Measurements from ENCODE around the gene SMYD3. TPM values are rescaled to one million over a fixed set of nuclear protein-coding genes. Genes with fewer than 3 reads are reported as not detected.

The SMYD3 gene
- total and polyA plus RNA-seq, 12 donors: 13.5 to 78.2 (median 26.8) TPM

DNA sequence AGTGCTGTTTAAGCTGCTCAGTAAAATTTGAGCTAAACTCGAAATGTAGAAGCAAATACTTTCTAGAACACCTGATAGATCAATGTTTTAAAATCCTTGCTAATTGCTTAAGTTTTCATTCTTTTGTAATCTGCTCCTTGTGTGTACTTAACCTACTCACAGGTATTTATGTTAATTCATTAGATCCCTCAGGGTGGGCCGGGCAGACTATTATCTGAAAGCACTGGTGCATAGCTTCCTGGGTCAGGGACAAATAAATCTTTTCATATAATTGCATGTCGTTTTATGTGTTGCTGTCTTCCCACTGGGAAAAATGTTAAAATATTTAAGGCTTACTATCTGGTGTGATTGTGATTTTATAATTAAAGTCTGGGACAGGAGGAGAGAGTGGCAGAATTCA, 440.5 kb downstream of the SMYD3 start:
- 58 to 76% (median 65%) methylated on average over 3 of the region's 3 CpGs for WGBS, 4 donors
- Histone ChIP-seq H3K36me3 (replicated peaks in 1 of 2) (no peaks in the 10 kb centered on the region), H3K4me1 (replicated peaks in 1 of 2) (peaks cover 0 to 5% of the 10 kb centered on the region in 2 donors), H3K27ac (no peak overlapping the region), H3K4me3 (no peak overlapping the region), H3K27me3 (no peaks in the 10 kb centered on the region), H3K9me3 (replicated peaks in 1 of 3) (no peaks in the 10 kb centered on the region)
- TF ChIP-seq CTCF (IDR thresholded peaks at IDR 0.05) (no peak), POLR2A (IDR thresholded peaks at IDR 0.05) (no peak)
- intact Hi-C loops (cut with DNase I): no loop called here
- DNase-seq: no peak

DNA sequence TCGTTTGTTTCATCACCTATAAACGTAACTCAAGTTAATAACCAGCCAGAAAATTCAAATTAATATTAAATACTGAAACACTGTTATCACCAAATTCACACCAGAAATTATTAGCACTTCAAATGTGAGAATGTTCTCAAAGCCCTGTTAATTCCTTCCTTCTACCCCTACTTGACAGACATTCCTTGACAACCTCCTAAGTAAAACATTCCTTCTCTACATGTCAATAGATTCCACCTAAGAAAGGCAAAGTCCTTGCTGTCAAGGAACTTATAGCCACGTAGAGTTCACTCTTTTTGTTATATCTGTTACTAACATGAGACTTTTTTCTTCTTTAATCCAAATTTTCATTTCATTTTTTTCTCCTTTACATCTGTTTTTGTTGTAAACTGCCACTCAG, 441.5 kb downstream of the SMYD3 start:
- TF ChIP-seq POLR2A (IDR thresholded peaks at IDR 0.05): no peak
- no peak for TF ChIP-seq CTCF (IDR thresholded peaks at IDR 0.05)
- peaks cover 0 to 5% of the 10 kb centered on the region in 2 donors for H3K4me1 ChIP-seq (replicated peaks in 1 of 2)
- H3K27ac ChIP-seq: no peak overlapping the region
- H3K27me3 ChIP-seq: no peaks in the 10 kb centered on the region
- no peak overlapping the region for H3K4me3 ChIP-seq
- 93 to 99% (median 95%) methylated on average over 3 of the region's 3 CpGs for WGBS, 4 donors
- H3K36me3 ChIP-seq (replicated peaks in 1 of 2): no peaks in the 10 kb centered on the region
- intact Hi-C loops (cut with DNase I): no loop called here
- DNase-seq: no peak
- H3K9me3 ChIP-seq (replicated peaks in 1 of 3): no peaks in the 10 kb centered on the region

GRCh38 chr1:246064891-246065290, 442.2 kb downstream of the SMYD3 start:
- no peaks in the 10 kb centered on the region for H3K27me3 ChIP-seq
- no peak for TF ChIP-seq CTCF (IDR thresholded peaks at IDR 0.05)
- no peak for TF ChIP-seq POLR2A (IDR thresholded peaks at IDR 0.05)
- H3K36me3 ChIP-seq (replicated peaks in 1 of 2): no peaks in the 10 kb centered on the region
- peaks cover 0 to 5% of the 10 kb centered on the region in 2 donors for H3K4me1 ChIP-seq (replicated peaks in 1 of 2)
- intact Hi-C loops (cut with DNase I): no loop called here
- no peak overlapping the region for H3K27ac ChIP-seq
- WGBS, 4 donors: 89 to 92% (median 91%) methylated on average over 3 of the region's 3 CpGs
- H3K9me3 ChIP-seq (replicated peaks in 1 of 3): no peaks in the 10 kb centered on the region
- no peak for DNase-seq
- H3K4me3 ChIP-seq: no peak overlapping the region

GRCh38 chr1:246063013-246063616, 444.0 kb downstream of the SMYD3 start:
- no peaks in the 10 kb centered on the region for H3K9me3 ChIP-seq (replicated peaks in 1 of 3)
- DNase-seq: no peak
- TF ChIP-seq POLR2A (IDR thresholded peaks at IDR 0.05) (no peak), CTCF (IDR thresholded peaks at IDR 0.05) (no peak)
- H3K36me3 ChIP-seq (replicated peaks in 1 of 2): no peaks in the 10 kb centered on the region
- no peak overlapping the region for H3K4me3 ChIP-seq
- no peak overlapping the region for H3K27ac ChIP-seq
- WGBS, 4 donors: 82 to 97% (median 93%) methylated on average over 5 of the region's 5 CpGs
- H3K4me1 ChIP-seq (replicated peaks in 1 of 2): peaks cover 0 to 8% of the 10 kb centered on the region in 2 donors
- no peaks in the 10 kb centered on the region for H3K27me3 ChIP-seq
- intact Hi-C loops (cut with DNase I): no loop called here

Measured in adrenal gland (tissue), 12 donors.